Globus pallidus (tissue), 1 donor: ENCODE results near the gene S1PR5.

ENCODE experiments used
- DNase-seq: peaks from one replicate; pipeline ENCODE4 v3.0.0-alpha.2; 2015; ENCODE audit warnings: low spot score

The S1PR5 gene

DNA sequence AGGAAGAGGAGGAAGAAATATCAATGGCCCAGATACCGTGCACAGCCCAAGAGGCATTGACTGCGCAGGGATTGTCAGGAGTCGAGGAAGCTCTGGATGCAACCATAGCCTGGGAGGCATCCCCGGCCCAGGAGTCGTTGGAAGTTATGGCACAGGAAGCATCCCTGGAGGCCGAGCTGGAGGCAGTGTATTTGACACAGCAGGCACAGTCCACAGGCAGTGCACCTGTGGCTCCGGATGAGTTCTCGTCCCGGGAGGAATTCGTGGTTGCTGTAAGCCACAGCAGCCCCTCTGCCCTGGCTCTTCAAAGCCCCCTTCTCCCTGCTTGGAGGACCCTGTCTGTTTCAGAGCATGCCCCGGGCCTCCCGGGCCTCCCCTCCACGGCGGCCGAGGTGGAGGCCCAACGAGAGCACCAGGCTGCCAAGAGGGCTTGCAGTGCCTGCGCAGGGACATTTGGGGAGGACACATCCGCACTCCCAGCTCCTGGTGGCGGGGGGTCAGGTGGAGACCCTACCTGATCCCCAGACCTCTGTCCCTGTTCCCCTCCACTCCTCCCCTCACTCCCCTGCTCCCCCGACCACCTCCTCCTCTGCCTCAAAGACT, 50.0 kb downstream of the S1PR5 start:
- no peak for DNase-seq

DNA sequence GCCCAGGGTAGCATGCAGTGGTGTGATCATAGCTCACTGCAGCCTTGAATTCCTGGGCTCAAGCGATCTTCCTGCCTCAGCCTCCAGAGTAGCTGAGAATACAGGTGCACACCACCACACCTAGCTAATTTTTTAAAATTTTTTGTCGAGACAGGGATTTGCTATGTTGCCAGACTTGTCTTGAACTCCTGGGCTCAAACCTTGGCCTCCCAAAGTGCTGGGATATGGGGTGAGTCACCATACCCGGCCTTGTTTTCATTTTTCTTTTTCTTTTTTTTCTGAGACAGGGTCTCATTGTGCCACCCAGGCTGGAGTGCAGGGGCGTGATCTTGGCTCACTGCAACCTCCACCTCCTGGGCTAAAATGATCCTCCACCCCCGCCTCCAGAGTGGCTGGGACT, 52.8 kb downstream of the S1PR5 start:
- no peak for DNase-seq
